C4-2B (cell line): ENCODE results near the gene RABL3.

Experiments
- H3K27ac ChIP-seq: fragments of 450-650 bp; 2 replicates; pipeline ENCODE4 v1.5.1; 2017
- CTCF ChIP-seq: fragments of 450-650 bp; conservative IDR thresholded peaks from 2 replicates; pipeline ENCODE4 v1.5.1; 2017; ENCODE audit warnings: mild to moderate bottlenecking
- ZFX ChIP-seq: fragments of 450-650 bp; IDR thresholded peaks from 2 replicates; pipeline ENCODE4 v1.6.1; 2017

RABL3 gene

GRCh38 chr3:120772081-120772480 lies 29.8 kb upstream of the RABL3 start:
- no peak overlapping the region for H3K27ac ChIP-seq
- no peak for TF ChIP-seq ZFX

DNA sequence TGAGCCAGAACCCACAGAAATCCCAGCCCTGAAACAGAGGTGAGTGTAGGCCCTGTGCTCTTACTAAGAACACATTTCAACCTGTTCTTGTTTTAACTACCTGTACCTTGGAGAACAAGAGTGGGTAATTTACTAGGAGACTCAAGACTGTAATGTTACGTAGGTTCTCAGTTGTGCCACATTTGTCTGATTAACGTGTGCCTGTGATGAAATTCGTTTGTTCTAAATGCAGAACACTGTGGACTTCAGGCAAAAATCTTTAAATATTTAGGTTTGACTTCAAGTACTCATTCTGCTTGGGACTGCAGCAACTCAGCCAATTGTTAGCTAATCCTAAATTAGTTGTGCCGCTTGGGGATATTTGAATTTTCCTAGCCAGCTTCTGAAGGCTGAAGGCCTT lies 28.6 kb upstream of the RABL3 start:
- no peak for TF ChIP-seq ZFX
- TF ChIP-seq CTCF = no peak
- H3K27ac ChIP-seq = no peak overlapping the region

DNA sequence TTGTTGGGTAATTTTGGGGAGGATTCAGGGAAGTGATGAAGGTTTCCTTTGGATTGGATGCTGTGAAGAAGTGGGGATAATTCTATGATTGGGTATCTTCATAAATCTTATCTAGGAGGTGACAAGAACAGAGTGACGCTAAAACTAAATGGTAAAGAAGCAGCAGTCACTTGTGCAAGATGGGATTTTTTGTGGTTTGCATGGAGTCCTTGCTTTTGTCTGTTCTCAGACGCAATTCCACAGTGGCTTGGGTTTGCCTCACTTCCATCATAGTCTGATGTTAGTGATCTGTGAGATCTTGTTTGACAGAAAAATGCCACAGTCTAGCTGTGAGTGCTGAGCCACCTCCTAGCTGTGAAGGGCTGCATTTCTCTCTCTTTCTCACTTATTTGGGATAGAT lies 27.1 kb upstream of the RABL3 start:
- TF ChIP-seq ZFX (no peak), CTCF (no peak)

GRCh38 chr3:120767106-120767505 lies 24.8 kb upstream of the RABL3 start:
- TF ChIP-seq ZFX = no peak
- 0 out of 2 replicates have a peak, but pooled peaks have one; percentile 7 for TF ChIP-seq CTCF

More for the DNA sequence above, 27.1 kb upstream of the RABL3 start:
- no peak overlapping the region for H3K27ac ChIP-seq

DNA sequence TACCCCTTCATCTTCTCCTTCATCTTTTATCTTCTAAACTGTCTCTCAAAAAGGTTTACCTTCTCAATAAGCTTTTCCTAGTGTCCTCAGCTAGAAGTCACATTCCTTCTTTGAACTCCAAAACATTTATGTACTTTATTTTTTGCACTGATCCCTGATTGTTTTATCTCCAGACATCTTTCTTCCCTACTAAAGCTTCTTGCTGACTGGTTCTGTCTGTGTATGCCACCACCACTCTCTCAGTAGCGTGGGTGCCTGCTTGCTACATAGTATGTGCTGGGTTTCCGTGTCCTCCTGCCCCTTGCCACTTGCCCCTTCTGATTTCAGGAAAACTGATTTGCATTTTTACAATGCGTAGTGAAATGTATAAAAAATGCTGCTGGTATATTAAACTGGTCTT lies 24.3 kb upstream of the RABL3 start:
- TF ChIP-seq CTCF = no peak
- no peak for TF ChIP-seq ZFX
- peak overlapping the region; percentile 82; the same call in 1 of the 2 replicates for H3K27ac ChIP-seq

More at GRCh38 chr3:120767106-120767505, 24.8 kb upstream of the RABL3 start:
- peak overlapping the region; percentile 82; the same call in 1 of the 2 replicates for H3K27ac ChIP-seq

- TF ChIP-seq CTCF (no peak), ZFX (no peak)
- H3K27ac ChIP-seq = no peak overlapping the region
Measured at GRCh38 chr3:120765830-120766493, 23.6 kb upstream of the RABL3 start.

DNA sequence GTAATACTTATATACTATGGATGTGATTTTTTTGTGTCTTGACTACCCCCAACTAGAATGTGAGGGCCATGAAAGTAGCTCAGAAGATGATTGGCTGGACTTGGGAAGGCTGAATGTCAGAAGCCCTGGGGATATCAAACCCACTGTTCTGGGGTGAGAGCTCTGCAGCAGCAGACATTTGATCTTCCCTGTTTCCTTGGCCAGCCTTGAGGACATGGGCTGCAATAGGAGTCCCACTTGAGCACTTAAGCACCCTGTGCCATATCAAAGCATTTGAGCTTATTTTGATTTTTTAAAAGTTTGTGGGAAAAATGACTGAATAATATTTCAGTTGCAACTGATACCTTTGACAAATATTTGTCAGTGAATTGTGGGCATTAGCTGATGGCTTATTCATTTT lies 21.9 kb upstream of the RABL3 start:
- H3K27ac ChIP-seq = no peak overlapping the region
- TF ChIP-seq ZFX (no peak), CTCF (no peak)

DNA sequence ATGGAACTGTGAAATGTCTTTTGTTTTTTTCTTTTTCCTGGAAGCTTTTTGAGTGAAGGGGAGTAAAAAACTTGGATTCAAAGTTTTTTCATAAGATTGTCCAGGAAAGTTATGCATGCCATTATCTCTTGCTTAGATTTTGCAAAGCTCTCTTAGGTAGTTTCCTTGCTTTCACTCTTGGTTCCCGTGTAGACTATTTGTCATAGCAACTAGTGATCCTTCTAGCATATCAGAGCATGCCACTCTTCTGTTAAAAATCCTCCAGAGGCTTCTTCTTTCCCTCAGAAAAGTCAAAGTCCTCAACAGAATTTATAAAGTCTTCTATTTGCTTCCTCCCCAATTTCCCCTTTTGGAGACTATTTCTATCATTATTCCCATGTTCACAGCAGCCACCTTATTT lies 21.3 kb upstream of the RABL3 start:
- TF ChIP-seq CTCF = no peak
- no peak for TF ChIP-seq ZFX
- no peak overlapping the region for H3K27ac ChIP-seq
